ENCODE measurements around the gene RERE.

RERE gene

GRCh38 chr1:8663915-8664329 lies 153.5 kb downstream of the RERE start:
- no peak for DNase-seq (ENCODE audit: low spot score)

DNA sequence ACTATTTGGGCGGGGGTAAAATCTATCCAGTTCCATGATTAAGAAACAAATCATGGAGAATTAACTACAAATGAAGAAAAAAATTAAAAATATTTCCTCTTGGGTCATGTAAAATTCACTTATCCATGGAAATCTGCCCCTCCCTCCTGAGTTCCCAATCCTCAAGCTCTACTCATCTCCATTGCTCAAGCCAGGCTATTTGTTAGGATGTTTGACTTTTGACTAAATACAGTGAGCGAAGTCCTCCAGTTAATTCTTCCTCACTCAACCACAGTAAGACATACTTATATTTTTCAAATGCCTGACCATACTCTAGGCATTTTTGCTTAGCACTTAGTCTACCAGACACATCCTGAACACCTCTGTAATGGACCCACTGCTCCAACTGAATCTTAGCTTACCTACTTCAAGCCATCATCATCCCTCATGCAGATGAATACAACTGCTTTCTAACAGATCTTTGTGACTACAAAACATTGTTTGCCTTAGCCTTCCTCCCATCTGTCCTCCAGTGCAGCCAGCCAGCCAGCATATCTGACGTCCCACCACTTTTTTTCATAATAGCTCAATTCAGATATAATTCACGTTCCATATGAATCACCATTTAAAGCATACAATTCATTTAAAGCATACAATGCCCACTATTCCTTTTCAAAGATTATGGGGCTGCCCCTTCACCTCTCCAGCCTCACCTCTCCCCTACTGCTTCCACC lies 154.2 kb downstream of the RERE start:
- no peak for DNase-seq (ENCODE audit: low spot score)

DNA sequence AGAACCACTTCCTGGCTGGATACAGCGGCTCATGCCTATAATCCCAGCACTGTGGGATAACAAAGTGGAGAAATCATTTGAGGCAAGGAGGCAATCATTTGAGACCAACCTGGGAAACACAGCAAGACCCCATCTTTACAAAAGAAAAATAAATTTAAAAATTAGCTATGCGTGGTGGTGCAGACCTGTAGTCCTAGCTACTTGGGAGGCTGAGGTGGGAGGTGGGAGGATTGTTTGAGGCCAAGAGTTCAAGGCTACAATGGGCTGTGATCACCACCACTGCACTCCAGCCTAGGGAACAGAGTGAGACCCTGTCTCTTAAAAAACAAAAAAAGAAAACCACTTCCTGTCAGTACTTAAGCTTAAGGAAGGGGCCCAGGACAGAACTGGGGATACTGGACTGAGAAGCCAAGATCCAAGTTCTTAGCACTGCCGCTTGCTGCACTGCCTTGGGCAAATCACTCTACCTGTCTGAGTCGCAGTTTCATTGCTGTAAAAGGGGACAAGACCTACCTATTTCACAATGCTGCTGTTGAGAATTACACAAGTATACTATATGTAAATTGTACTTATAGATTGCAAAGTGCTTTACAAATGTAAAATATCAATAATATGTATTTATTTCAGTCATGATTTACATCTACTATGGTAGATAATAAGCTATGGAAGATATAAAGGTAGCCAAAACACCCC lies 154.9 kb downstream of the RERE start:
- no peak for DNase-seq (ENCODE audit: low spot score)

DNA sequence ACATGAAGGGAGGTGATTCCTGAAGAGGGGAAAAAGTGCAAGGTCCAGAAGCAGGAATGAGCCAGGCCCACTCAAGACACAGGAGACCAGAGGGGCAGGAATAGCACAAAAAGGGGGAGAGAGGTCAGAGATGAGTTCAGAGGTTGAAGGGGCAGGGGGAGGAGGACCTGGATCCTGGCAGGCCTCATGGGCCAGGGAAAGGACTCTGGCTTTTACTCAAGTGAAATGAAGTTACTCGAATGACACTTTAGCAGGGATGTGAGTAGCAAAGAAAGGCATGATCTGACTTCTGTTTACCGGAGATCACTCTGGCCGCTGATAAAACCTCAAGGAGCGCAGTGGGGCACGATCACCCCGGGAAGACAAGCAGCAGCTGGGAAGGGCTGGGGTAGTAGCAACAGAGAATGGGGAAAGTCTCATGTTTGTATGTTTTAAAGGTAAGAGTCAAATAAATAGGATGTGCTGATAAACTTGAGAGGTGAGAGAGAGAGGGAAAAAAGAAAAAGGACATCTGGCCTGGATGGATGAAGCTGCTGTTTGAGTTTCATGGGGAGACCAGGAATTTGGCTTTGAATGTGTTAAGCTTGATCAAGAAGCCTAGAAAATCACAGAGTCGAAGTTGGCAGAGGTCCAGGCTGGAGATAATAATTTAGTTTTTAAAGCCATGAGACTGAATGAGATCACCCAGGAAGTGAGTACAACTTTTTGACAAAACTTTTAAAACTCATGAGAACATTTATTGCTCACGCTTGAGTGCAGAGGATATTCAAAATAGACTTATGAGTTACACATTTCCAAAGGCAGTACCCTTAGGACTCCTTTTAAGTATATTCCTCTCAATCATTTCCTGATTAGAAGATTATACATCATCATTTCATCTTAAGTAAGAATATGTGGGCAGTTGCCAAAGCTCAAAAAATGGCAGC lies 156.0 kb downstream of the RERE start:
- no peak for DNase-seq (ENCODE audit: low spot score)

- DNase-seq (ENCODE audit: low spot score) = no peak
Observed at GRCh38 chr1:8660411-8660828, 157.0 kb downstream of the RERE start.

DNA sequence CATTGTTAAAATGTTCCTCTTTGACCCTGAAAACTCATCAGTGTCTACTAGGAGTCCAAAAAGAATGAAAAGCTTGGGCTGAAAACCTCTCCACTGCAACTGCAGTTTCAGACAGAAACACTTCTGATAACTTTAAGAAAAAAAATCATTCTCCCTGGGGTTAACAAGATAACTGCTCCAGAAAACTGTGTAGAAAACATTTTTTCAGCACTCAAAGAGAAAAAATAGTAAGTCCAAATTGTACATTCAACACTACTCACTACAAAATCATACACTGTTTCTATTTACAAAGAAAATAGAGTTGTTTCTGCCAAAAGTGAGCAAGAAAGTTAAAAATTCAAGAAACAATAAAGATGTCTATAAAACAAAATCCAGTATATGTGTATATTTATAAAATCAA lies 157.8 kb downstream of the RERE start:
- no peak for DNase-seq (ENCODE audit: low spot score)

DNA sequence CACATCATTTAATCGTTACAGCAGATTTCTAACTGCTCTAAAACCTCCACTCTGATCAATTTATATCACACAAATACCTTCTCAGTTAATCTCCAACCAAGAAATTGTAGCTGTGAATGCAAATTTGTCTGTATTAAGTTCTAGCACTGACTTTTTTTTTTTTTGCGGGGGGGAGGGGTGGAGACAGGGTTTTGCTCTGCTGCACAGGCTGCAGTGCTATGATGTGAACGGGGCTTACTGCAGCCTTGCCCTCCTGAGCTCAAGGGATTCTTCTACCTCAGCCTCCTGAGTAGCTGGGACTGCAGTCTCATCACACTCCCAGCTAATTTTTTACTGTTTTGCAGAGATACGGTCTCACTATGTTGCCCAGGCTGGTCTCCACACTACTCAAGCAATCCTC lies 163.6 kb downstream of the RERE start:
- DNase-seq (ENCODE audit: low spot score) = no peak

DNA sequence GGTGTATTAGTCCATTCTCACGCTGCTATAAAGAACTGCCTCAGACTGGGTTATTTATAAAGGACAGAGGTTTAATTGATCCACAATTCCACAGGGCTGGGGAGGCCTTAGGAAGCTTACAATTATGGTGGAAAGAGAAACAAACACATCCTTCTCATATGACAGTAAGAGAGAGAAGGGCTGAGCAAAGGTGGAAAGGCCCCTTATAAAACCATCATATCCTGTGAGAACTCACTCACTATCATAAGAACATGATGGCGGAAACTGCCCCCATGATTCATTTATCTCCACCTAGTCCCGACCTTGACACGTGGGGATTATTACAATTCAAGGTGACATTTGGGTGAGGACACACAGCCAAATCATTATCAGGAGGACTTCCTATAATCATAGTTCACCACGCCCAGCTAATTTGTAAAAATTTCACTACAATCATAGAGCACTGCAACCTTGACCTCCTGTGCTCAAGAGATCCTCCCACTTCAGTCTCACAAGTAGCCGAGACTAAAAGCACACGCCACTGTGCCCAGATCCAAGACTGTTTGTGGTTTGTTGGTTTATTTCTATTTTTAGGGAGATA lies 164.9 kb downstream of the RERE start:
- no peak for DNase-seq (ENCODE audit: low spot score)

- DNase-seq (ENCODE audit: low spot score) = no peak
Observed at GRCh38 chr1:8651962-8652361, 165.5 kb downstream of the RERE start.

DNA sequence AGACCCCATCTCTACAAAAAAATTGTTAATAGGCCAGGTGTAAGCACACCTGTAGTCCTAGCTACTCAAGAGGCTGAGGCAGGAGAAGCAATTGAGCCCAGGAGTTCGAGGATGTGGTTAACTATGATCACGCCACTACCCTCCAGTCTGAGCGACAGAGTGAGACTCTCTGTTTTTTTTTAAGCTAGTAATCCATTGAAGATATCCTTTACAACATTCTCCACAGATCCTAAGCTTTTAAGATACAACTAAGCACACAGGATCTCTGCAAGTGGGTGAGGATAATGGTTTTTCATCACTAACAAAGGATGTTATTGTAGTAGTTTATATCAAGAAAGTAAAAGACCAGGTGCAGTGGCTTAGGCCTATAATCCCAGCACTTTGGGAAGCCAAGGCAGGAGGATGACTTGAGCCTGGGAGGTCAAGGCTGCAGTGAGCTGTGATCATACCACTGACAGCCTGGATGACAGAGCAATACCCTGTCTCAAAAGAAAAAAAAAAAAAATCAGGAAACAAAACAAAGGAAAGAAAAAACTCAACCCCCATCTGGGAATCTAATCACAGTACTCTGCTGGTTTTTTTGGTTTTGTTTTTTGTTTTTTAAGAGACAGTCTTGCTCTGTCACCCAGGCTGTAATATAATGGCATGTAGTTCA lies 166.1 kb downstream of the RERE start:
- DNase-seq (ENCODE audit: low spot score) = no peak

DNA sequence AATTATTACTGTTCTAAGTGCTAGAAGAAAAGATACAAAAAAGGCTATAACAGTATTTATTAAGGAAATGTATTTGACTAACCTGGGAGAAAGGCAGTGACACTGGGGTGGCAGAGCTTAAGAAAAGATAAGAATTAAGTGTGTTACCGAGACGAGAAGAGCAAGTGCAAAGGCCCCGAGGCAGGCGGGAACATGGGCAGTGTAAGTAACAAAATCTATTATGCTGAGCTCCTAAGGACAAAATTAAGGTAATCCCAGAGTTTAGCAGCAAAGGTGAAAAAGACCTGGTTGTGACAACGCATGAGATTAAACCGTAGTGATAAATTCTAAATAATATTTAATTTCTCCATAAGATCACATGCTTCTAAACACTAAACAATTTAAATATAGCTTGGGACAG lies 167.6 kb downstream of the RERE start:
- DNase-seq (ENCODE audit: low spot score) = no peak

DNA sequence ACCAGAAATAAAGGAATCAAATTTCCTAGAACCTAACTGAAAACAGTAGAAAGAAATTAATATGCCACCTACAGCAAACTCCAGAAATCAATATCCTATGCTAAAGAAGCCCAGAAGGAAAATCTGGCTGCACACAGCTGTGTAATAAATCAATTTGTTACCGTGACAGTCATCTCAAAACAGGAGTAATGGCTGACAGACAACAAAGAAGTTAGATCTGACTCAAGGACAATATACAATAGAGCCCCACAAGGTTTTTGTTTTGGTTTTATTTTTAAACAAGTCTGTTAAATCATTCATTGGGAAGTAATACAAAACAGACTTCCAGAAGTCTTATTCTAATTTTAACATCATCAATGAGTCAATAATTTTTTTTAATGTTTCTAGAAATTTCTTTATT lies 168.4 kb downstream of the RERE start:
- no peak for DNase-seq (ENCODE audit: low spot score)

- no peak for DNase-seq (ENCODE audit: low spot score)
Observed at GRCh38 chr1:8646996-8647395, 170.4 kb downstream of the RERE start.

DNA sequence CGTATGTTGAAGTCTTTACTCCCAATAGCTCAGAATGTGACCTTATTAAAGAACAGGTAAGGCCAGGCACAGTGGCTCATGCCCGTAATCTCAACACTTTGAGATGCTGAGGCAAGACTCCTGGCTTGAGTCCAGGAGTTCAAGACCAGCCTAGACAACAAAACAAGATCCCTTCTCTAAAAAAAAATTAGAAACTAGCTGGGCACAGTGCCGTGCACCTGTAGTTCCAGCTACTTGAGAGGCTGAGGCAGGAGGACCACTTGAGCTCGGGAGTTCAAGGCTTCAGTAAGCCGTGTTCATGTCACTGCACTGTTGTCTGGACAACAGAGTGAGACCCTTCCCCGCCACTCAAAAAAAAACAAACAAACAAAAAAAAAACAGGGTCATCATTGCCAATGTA lies 171.3 kb downstream of the RERE start:
- no peak for DNase-seq (ENCODE audit: low spot score)

- no peak for DNase-seq (ENCODE audit: low spot score)
Observed at GRCh38 chr1:8643542-8644536, 173.6 kb downstream of the RERE start.

DNA sequence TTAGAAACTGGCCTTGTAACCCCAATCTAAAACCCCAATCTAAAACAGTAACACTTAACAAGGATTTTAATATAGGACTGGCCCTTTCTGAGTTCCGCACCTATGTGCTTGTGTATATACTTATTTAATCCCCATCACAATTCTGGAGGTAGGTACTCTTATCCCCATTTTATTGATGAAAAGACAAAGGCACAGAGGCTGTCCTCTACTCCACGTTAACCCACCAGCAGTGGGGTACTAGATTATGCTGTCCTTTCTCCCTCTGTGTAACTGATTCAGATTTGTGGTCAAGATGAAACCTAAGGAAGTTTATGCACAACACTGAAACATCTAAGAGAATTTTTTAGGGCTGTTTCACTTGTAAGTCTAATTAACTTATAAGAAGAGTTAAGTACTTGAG lies 175.3 kb downstream of the RERE start:
- DNase-seq (ENCODE audit: low spot score) = no peak

DNA sequence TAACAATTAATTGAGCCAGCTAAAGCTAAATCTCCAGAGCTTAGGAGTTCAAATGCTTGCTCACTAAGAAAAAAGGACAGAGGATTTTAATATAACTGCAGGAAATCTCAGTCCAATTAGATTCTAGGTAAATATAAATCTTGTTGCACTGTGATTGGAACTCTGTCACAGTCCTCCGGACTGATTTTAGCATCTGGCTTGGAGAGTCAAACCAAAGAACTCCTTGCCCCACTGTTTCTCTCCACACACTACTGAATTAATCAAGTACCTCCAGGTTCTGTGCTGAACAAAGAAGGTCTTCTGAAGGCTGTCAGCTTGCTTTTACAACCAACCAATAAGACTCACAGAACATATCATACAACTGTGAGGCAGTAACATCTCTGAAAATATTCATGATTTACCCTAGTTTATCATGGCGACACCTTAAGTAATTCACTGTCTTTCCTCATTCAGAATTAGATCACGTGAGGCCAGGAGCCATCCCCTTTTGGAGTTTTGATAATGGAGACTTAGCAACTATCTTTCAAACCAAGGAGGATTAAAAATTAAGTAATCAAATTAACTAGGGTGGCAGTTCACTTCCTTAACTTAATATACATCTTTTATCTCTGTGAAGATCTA lies 176.0 kb downstream of the RERE start:
- DNase-seq (ENCODE audit: low spot score) = no peak

DNA sequence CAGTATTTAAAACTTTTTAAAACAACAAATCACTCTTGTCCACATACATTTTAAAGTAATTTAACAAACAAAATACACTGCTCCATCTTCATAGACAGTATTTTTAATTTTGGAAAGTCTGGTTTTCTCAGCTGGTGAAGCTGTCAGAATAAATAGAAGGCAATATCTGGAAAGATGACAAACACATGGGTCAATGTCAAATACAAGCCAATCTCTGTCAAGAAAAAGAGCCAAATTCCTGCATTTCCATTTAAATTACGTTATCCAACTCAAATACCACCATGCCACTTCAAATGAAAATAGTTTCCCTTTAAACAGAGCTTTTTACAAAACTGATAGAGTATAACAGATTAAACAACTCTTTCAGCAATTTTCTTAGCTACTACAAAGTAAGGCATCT lies 176.5 kb downstream of the RERE start:
- no peak for DNase-seq (ENCODE audit: low spot score)

DNA sequence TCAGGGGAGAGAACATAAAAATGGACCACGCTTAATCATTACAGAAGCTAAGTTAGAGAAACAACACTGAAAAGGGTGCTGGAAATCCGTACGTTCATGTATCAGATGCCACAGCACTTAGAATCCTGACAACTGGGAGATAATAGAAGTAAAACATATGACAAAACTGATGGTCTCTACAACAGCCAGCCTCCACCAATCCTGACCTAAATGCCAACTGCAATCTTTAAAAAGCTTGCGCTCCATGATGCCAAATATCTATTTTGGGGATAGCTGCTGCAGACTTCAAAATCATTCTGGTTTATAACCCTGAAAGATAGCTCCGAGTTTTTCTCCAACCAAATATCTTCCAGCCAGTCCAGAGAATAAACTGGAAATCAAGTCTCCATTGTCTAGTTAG lies 178.3 kb downstream of the RERE start:
- no peak for DNase-seq (ENCODE audit: low spot score)
